Nephron progenitor cell (in vitro differentiated cells): Measurements from ENCODE around the gene OXT.
"Not testable (repeated sequence)": the region's sequence is repeated elsewhere in the genome, so short reads cannot be mapped to it uniquely, and the experiment has no call there.

Source experiments
- DNase-seq: peaks from one replicate; pipeline ENCODE4 v3.0.0; 2021
- H3K27ac Mint-ChIP-seq: 2 replicates; pipeline ENCODE4 v1.8.0; 2021; ENCODE audit warnings: mild to moderate bottlenecking, moderate library complexity, mixed read lengths
- H3K27me3 Mint-ChIP-seq: 2 replicates; pipeline ENCODE4 v1.8.0; 2021; ENCODE audit warnings: mild to moderate bottlenecking, low read depth, mixed read lengths; ENCODE audit not compliant: poor library complexity
- H3K36me3 Mint-ChIP-seq: 2 replicates; pipeline ENCODE4 v1.8.0; 2021; ENCODE audit warnings: low read depth, mixed read lengths
- H3K4me1 Mint-ChIP-seq: 2 replicates; pipeline ENCODE4 v1.8.0; 2021; ENCODE audit warnings: mixed read lengths
- H3K4me3 Mint-ChIP-seq: 2 replicates; pipeline ENCODE4 v1.8.0; 2021; ENCODE audit warnings: mild to moderate bottlenecking, moderate library complexity, mixed read lengths
- H3K9me3 Mint-ChIP-seq: 2 replicates; pipeline ENCODE4 v1.8.0; 2021; ENCODE audit warnings: mild to moderate bottlenecking, moderate library complexity, mixed read lengths
- CTCF ChIP-seq: fragments of 200-600 bp; sonication (generic); IDR thresholded peaks from 2 replicates; pipeline ENCODE4 v1.5.0; 2021; ENCODE audit warnings: antibody characterized with exemption

OXT gene

GRCh38 chr20:3071610-3072529 lies at the start of gene OXT:
Gene OXT (plus strand): TSS chr20:3071620. CDS start chr20:3071656, 36 bp downstream.
- Mint-ChIP-seq H3K27me3 (peaks cover 88% of the 10 kb centered on the region), H3K9me3 (no peaks in the 10 kb centered on the region), H3K36me3 (no peaks in the 10 kb centered on the region), H3K4me3 (peak within 1 kb of the TSS; percentile 66), H3K27ac (no peak within 1 kb of the TSS), H3K4me1 (peaks cover 27% of the 10 kb centered on the region)
- no peak for TF ChIP-seq CTCF
- DNase-seq = peak; percentile 37

DNA sequence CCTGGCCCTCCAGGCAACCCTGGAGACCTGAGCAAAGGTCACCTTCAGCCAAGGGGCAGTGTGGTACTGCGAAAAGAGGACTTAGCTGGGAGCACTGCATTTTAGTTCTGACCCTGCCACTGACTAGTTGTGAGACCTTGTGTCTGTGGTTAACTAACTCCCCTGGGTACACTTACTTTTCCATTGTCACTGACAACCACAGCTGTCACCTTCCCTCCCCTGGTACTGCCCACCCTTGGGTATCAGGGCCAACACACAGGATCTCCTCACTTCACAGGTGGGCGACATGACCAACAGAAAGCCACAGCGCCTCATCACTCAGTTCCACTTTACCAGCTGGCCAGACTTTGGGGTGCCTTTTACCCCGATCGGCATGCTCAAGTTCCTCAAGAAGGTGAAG lies 49.6 kb upstream of the OXT start:
- peaks cover 33% of the 10 kb centered on the region for H3K9me3 Mint-ChIP-seq
- no peak for TF ChIP-seq CTCF
- no peak overlapping the region for H3K4me3 Mint-ChIP-seq
- no peak overlapping the region for H3K27ac Mint-ChIP-seq
- peaks cover 74% of the 10 kb centered on the region for H3K36me3 Mint-ChIP-seq
- DNase-seq = no peak
- H3K4me1 Mint-ChIP-seq = peaks cover 25% of the 10 kb centered on the region
- H3K27me3 Mint-ChIP-seq = no peaks in the 10 kb centered on the region

DNA sequence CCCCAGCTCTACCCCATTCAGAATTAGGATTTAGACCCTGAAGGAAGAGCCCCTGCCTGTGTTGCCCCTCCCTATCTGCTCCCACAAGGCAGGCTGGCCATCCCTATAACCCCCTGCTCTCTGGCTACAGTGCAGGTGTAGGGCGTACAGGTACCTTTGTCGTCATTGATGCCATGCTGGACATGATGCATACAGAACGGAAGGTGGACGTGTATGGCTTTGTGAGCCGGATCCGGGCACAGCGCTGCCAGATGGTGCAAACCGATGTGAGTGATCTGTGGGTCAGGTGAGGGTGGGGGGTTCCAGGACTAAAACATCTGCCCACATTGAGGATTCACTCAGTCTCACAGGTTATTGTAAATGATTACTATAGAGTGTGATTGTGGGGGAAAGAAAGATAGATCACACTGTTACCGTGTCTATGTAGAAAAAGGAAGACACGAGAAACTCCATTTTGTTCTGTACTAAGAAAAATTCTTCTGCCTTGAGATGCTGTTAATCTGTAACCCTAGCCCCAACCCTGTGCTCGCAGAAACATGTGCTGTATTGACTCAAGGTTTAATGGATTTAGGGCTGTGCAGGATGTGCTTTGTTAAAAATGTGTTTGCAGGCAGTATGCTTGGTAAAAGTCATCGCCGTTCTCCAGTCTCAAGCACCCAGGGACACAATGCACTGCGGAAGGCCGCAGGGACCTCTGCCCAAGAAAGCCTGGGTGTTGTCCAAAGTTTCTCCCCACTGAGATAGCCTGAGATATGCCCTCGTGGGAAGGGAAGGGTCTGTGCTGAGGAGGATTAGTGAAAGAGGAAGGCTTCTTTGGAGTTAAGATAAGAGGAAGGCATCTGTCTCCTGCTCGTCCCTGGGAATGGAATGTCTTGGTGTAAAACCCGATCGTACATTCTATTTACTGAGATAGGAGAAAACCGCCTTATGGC lies 48.6 kb upstream of the OXT start:
- Mint-ChIP-seq H3K4me1 (peaks cover 25% of the 10 kb centered on the region), H3K9me3 (peaks cover 24% of the 10 kb centered on the region), H3K36me3 (peaks cover 72% of the 10 kb centered on the region), H3K27ac (peak overlapping the region; percentile 95)
- not testable (repeated sequence) for DNase-seq, H3K27me3 Mint-ChIP-seq, H3K4me3 Mint-ChIP-seq

- Mint-ChIP-seq H3K4me3 (no peak overlapping the region), H3K4me1 (peaks cover 7% of the 10 kb centered on the region), H3K27me3 (no peaks in the 10 kb centered on the region), H3K9me3 (no peaks in the 10 kb centered on the region), H3K27ac (no peak overlapping the region), H3K36me3 (peaks cover 50% of the 10 kb centered on the region)
- DNase-seq = no peak
- TF ChIP-seq CTCF = no peak
These were observed 43.4 kb upstream of the OXT start for GRCh38 chr20:3027987-3028386.

DNA sequence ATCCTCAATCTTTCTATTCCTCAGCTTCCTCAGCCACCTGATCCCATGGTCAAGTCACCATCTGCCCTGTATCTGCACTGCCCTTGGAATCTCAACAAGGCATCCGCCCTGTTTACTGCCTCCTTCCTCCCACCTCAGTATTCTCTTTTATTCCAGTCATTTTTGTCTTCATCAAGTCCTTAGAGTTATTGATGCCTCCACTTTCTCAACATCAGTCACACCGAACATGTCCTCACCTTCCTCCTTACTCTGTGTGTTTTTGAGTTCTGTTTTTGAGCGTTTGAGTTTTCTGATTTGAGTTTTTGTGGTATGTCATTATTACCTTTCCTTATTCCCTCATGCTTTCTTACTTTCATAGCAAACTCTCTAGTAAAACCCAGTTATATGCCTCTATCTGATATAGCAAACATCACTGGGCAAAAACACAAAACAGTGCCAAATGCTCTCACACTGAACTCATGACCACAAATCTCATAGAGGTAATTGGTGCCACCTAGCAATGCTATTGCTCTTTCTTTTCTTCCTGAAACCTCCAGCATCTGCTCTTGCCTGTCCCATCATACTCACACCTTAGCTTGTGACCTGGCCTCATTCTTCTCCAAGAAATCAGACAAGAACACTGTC lies 39.8 kb upstream of the OXT start:
- H3K9me3 Mint-ChIP-seq = no peaks in the 10 kb centered on the region
- H3K27ac Mint-ChIP-seq = no peak overlapping the region
- no peak overlapping the region for H3K4me3 Mint-ChIP-seq
- no peaks in the 10 kb centered on the region for H3K27me3 Mint-ChIP-seq
- H3K4me1 Mint-ChIP-seq = no peaks in the 10 kb centered on the region
- DNase-seq = no peak
- TF ChIP-seq CTCF = no peak
- H3K36me3 Mint-ChIP-seq = peaks cover 46% of the 10 kb centered on the region

- Mint-ChIP-seq H3K27me3 (no peaks in the 10 kb centered on the region), H3K36me3 (peaks cover 38% of the 10 kb centered on the region), H3K27ac (no peak overlapping the region), H3K4me3 (no peak overlapping the region), H3K9me3 (no peaks in the 10 kb centered on the region), H3K4me1 (peaks cover 4% of the 10 kb centered on the region)
- TF ChIP-seq CTCF = no peak
- no peak for DNase-seq
These were observed 38.8 kb upstream of the OXT start for GRCh38 chr20:3032624-3033023.
